HEK293 (cell line): ENCODE measurements around the gene TMEM198.

Experiments
- CTCF ChIA-PET: fragments of 350-600 bp; formaldehyde crosslinking; extraction: SDS; loops from one replicate; lab custom pipeline; 2021; ENCODE audit warnings: antibody characterized with exemption; lab: Yijun Ruan, JAX
- POLR2A ChIA-PET: fragments of 300-600 bp; formaldehyde crosslinking; extraction: SDS; loops from one replicate; lab custom pipeline; 2020; ENCODE audit warnings: antibody characterized with exemption, inconsistent platforms; lab: Yijun Ruan, JAX
- H3K27ac ChIP-seq: fragments of 200-500 bp; sonication (Bioruptor generic); 2 replicates; pipeline ENCODE4 v1.5.1; 2014; ENCODE audit warnings: low read depth, low read length, control low read depth, inconsistent platforms; ENCODE audit errors: extremely low read depth
- H3K36me3 ChIP-seq, 2 experiments: fragments of 200-500 bp in 1 of 2; sonication (Bioruptor generic) in 1 of 2; 1 replicate in 1 of 2; 2 replicates in 1 of 2; pipeline ENCODE4 v1.5.1; 2014 to 2017; ENCODE audit warnings: inconsistent platforms in 2 of 2, low read length in 2 of 2; ENCODE audit not compliant: control insufficient read depth in 2 of 2, insufficient read depth in 1 of 2
- H3K4me1 ChIP-seq: fragments of 200-500 bp; sonication (Bioruptor generic); 2 replicates; pipeline ENCODE4 v1.5.1; 2014; ENCODE audit warnings: mild to moderate bottlenecking, low read length, inconsistent platforms; ENCODE audit not compliant: control insufficient read depth, insufficient read depth
- H3K4me3 ChIP-seq: 2 replicates; pipeline ENCODE4 v1.5.1; 2011; ENCODE audit warnings: low read depth, mild to moderate bottlenecking, control low read depth, low read length, moderate library complexity
- H3K9me3 ChIP-seq: fragments of 200-500 bp; sonication (Bioruptor generic); 2 replicates; pipeline ENCODE4 v1.5.1; 2014; ENCODE audit warnings: low read depth, low read length, inconsistent platforms; ENCODE audit not compliant: control insufficient read depth, insufficient read depth
- BCL6B ChIP-seq: fragments of 450-650 bp; formaldehyde crosslinking; IDR thresholded peaks from 2 replicates; pipeline ENCODE4 v1.5.1; 2017; ENCODE audit warnings: missing biosample characterization, missing genetic modification characterization
- RBAK ChIP-seq: fragments of 450-650 bp; formaldehyde crosslinking; IDR thresholded peaks from 2 replicates; pipeline ENCODE4 v1.5.1; 2016; ENCODE audit warnings: missing biosample characterization, missing genetic modification characterization
- REST ChIP-seq: fragments of 450-650 bp; formaldehyde crosslinking; IDR thresholded peaks from 2 replicates; pipeline ENCODE4 v1.5.1; 2016; ENCODE audit warnings: missing biosample characterization, missing genetic modification characterization
- ZBTB48 ChIP-seq: fragments of 450-650 bp; formaldehyde crosslinking; IDR thresholded peaks from 2 replicates; pipeline ENCODE4 v1.5.1; 2016; ENCODE audit warnings: missing biosample characterization, missing genetic modification characterization
- ZFP3 ChIP-seq: fragments of 450-650 bp; formaldehyde crosslinking; IDR thresholded peaks from 2 replicates; pipeline ENCODE4 v1.5.1; 2016; ENCODE audit warnings: low read depth, missing biosample characterization, missing genetic modification characterization
- ZNF132 ChIP-seq: fragments of 450-650 bp; formaldehyde crosslinking; IDR thresholded peaks from 2 replicates; pipeline ENCODE4 v1.5.1; 2017; ENCODE audit warnings: missing biosample characterization, missing genetic modification characterization, borderline replicate concordance
- ZNF148 ChIP-seq: fragments of 450-650 bp; formaldehyde crosslinking; IDR thresholded peaks from 2 replicates; pipeline ENCODE4 v1.5.0; 2017; ENCODE audit warnings: missing biosample characterization, missing genetic modification characterization, borderline replicate concordance
- ZNF239 ChIP-seq: fragments of 450-650 bp; formaldehyde crosslinking; IDR thresholded peaks from 2 replicates; pipeline ENCODE4 v1.5.1; 2016; ENCODE audit warnings: missing biosample characterization, missing genetic modification characterization
- ZNF280C ChIP-seq: fragments of 450-650 bp; formaldehyde crosslinking; IDR thresholded peaks from 2 replicates; pipeline ENCODE4 v1.5.1; 2016; ENCODE audit warnings: missing biosample characterization, missing genetic modification characterization
- ZNF423 ChIP-seq: fragments of 450-650 bp; formaldehyde crosslinking; IDR thresholded peaks from 2 replicates; pipeline ENCODE4 v1.5.1; 2016; ENCODE audit warnings: missing biosample characterization, missing genetic modification characterization
- ZNF510 ChIP-seq: fragments of 450-650 bp; formaldehyde crosslinking; IDR thresholded peaks from 2 replicates; pipeline ENCODE4 v1.5.1; 2018; ENCODE audit warnings: mild to moderate bottlenecking, missing genetic modification characterization, missing biosample characterization; ENCODE audit not compliant: insufficient replicate concordance
- ZNF560 ChIP-seq: fragments of 450-650 bp; formaldehyde crosslinking; IDR thresholded peaks from 2 replicates; pipeline ENCODE4 v1.5.1; 2017; ENCODE audit warnings: missing biosample characterization, missing genetic modification characterization, borderline replicate concordance
- ZNF624 ChIP-seq: fragments of 450-650 bp; formaldehyde crosslinking; IDR thresholded peaks from 2 replicates; pipeline ENCODE4 v1.5.1; 2017; ENCODE audit warnings: missing biosample characterization, missing genetic modification characterization
- ZNF629 ChIP-seq: fragments of 450-650 bp; formaldehyde crosslinking; IDR thresholded peaks from 2 replicates; pipeline ENCODE4 v1.5.1; 2017; ENCODE audit warnings: missing biosample characterization, missing genetic modification characterization
- ZNF670 ChIP-seq: fragments of 450-650 bp; formaldehyde crosslinking; IDR thresholded peaks from 2 replicates; pipeline ENCODE4 v1.5.1; 2016; ENCODE audit warnings: missing biosample characterization, missing genetic modification characterization, low read depth
- ZNF692 ChIP-seq: fragments of 450-650 bp; formaldehyde crosslinking; IDR thresholded peaks from 2 replicates; pipeline ENCODE4 v1.5.1; 2016; ENCODE audit warnings: missing biosample characterization, missing genetic modification characterization
- ZNF830 ChIP-seq: fragments of 450-650 bp; IDR thresholded peaks from 2 replicates; pipeline ENCODE4 v1.5.0; 2018; ENCODE audit warnings: missing biosample characterization, missing genetic modification characterization, low read depth, mild to moderate bottlenecking, moderate library complexity

The TMEM198 gene

GRCh38 chr2:219557791-219558785, 14.3 kb downstream of the TMEM198 start:
- ChIA-PET CTCF (interaction anchor here (0.7 to 2.4 kb wide), 3 partner anchors 61 to 856 kb away, joined by 4 to 7 read pairs (median 5); no protein-coding TSS in a partner anchor), POLR2A (interaction anchor here (1.5 to 2.4 kb wide), 2 partner anchors 13 to 14 kb away, joined by 5 to 10 read pairs; partner anchors contain the start of genes CHPF, INHA, OBSL1 and TMEM198)
- Histone ChIP-seq H3K27ac (no peak overlapping the region), H3K9me3 (no peaks in the 10 kb centered on the region), H3K4me1 (no peaks in the 10 kb centered on the region), H3K4me3 (no peak overlapping the region), H3K36me3 (peaks cover 0 to 60% of the 10 kb centered on the region in 2 experiments; a peak in 2 of 3 replicates)
- TF ChIP-seq ZNF280C (tag by site-specific recombination) (no peak), ZNF423 (tag by site-specific recombination) (no peak), ZNF692 (tag by site-specific recombination) (no peak), RBAK (tag by site-specific recombination) (no peak), ZNF629 (no peak), ZNF132 (no peak), BCL6B (tag by site-specific recombination) (no peak)

GRCh38 chr2:219559156-219559915, 15.5 kb downstream of the TMEM198 start:
- H3K4me1 ChIP-seq, result no peaks in the 10 kb centered on the region
- no peaks in the 10 kb centered on the region for H3K9me3 ChIP-seq
- H3K27ac ChIP-seq, result no peak overlapping the region
- ChIA-PET POLR2A (interaction anchor here (0.7 to 3.7 kb wide), 2 partner anchors 12 to 33 kb away, joined by 3 to 18 read pairs; partner anchors contain the start of genes INHA and OBSL1), CTCF (interaction anchor here (0.5 to 2.5 kb wide), 23 partner anchors 8 to 834 kb away, joined by 3 to 32 read pairs (median 4); partner anchors contain the start of genes OBSL1 and STK11IP)
- H3K4me3 ChIP-seq, result no peak overlapping the region
- peaks cover 0 to 73% of the 10 kb centered on the region in 2 experiments; a peak in 2 of 3 replicates for H3K36me3 ChIP-seq
- TF ChIP-seq BCL6B (tag by site-specific recombination) (no peak), ZNF510 (tag by site-specific recombination) (no peak), ZNF239 (no peak), ZNF148 (no peak), ZBTB48 (tag by site-specific recombination) (no peak), ZFP3 (no peak), ZNF670 (tag by site-specific recombination) (no peak), REST (tag by site-specific recombination) (no peak), ZNF624 (tag by site-specific recombination) (no peak), ZNF830 (tag by site-specific recombination) (no peak), ZNF560 (tag by site-specific recombination) (no peak)
